GM18520 (cell line): ENCODE measurements around the gene MAPK8IP1.

Experiments
- ATAC-seq: cut with Tn5 transposase; IDR thresholded peaks from one replicate; pipeline ENCODE4 v1.9.1; 2021; ENCODE audit not compliant: unreplicated experiment

The MAPK8IP1 gene

DNA sequence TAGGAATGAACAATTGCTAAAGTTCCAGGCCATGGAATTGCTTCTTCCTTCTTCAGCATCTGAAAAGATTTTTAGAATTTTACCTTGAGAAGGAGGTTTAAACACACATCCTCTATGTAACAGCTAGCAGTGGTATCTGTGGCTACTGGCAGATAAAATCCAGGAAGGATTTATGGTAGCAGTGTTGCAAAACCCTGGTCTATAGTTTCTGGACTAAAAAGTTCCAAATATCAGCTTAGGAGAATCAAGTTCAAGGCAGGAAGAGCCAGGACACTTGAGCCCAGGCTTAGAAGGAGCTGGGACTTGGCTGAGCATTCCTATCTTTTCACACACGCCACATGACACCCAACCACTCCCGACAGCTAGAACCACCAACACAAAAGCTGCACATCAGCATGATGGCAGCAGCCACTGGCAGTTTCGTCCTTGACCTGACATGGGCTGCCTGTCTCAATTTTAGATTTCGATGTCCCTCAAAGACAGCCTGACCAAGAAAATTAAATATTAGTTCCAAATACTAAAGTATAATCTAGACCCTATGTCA, 51.1 kb downstream of the MAPK8IP1 start:
- no peak for ATAC-seq

DNA sequence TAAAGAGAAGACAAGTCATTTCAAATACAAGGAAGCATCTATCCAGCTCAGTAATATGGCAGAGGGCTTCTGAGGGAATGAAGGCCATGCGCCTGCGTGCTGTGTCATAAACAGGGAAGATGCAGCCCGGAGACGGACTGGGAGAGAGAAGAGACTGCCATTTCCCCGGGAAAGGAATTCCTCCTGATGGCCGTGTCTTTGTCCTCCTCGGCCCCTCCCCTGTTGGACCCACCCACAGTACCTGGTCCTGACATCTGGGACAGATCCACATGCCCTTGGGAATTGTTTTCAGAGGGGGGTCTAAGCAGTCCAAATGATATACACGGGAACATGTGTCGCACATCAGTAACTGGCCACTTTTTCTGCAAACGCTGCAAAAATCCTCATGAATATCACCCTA, 52.5 kb downstream of the MAPK8IP1 start:
- ATAC-seq: no peak

DNA sequence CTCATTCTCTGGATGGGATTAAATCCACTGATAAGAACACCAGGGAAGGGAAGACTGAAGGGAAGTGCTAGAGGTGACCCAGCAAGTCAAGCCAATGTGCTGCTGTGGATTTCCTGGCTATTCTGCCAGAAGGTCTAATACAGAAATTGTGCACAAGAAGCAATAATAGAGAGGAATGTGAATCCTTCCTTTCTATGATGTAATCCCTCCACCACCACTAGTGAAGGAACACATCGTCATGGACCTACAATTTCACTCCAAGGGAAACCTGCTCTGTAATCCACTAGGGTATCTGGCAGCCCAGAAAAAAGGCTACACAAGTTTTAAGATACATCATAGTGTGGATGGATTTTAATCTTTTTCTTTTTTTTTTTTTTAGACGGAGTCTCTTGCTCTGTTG, 54.4 kb downstream of the MAPK8IP1 start:
- no peak for ATAC-seq

DNA sequence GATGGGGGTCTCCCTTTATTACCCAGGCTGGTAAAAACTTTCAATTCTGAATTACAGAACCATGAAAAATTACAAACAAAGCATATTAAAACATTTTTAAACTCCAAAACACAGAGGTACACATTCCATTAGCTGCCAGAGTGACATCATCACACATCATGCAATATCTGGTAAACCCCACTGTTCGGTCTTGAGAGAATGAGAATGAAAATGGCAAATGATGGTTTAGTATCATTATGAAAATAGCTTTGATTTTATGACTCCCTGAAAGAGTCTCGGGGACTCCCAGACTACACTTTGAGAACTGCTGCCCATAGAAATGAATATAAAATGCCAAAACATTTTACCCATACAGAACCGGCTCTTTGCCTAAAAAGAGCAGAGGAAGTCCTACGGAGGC, 55.8 kb downstream of the MAPK8IP1 start:
- no peak for ATAC-seq

DNA sequence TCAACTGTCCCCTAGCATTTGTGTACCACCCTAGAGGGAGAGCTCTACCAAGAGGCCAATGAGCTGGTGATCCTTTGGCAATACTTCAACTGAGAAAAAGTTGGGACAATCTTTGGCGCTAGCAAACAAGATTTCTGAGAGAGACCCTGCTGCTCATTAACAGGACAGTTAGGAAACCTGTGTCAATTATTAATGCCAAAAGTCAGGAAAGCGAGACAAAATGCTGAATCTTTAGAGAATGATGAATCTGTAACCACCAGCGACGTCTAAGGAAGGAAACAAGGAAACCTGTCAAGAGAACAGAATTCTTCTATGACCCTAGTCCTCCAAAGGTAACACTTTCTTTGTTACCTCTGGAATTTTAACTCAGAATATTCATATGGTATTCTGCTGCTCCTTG, 56.9 kb downstream of the MAPK8IP1 start:
- ATAC-seq: no peak

DNA sequence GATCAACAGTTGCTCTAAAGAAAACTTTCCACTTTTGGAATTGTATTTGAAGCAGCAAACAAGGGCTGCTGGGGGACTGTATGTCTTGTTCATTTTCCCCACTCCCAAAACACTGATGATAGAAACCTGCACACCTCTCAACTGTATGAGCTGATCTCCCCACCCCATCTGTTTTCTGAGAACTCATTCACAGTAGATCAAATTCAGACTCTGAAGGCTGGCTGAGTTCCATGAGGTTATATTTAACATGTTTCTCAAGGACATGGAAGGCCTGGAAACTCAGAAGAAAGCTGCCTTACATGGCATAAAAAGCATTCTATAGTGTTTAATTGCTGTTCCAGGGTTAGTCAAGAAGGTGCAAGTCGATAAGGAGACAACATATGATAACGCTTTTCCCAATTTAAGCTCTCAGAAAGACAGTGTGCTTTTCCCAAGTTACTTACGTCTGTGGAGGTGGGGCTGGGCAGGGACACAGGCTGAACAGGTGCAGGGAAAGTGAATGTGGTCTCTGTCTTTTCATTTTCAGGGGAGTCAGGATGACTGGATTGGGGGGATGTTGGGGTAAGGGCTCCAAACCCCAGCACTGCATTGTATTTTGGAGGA, 60.0 kb downstream of the MAPK8IP1 start:
- no peak for ATAC-seq

DNA sequence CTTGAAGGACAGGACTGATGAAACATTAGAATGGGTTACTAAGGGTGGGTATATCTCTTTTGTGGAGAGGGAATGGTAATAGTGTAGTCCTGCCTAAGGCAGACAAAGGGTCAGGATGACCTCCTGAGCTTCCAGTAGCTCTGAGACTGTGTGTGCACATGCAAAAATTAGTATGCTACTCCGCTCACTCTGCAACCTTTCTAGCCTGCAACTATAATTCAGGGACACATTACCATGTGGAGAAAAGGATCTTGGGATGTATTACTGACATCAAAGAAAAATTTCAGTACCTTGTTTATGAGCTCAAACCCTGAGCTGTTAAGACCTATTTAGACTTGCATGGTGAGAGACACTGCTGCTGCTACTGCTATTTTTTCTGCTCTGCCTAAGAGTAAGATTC, 62.4 kb downstream of the MAPK8IP1 start:
- no peak for ATAC-seq

DNA sequence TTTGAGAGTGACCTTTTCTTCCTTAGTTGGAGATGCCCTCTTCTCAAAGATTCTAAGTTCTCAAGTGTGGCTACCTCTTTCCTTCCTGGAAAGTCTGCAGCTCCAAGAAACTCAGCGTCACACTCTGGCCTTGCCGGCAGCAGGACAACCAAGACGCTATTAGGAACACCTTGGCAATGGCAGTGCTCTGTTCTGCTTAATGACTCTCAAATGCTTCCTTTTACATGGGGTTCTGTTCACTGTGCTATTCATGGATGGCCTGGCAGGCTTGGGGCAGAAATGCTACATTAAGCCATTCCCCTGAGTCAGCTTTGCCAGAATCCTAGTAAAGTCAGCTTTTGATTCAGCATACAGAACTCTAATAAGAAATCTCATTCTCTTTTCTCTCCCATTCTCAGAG, 62.9 kb downstream of the MAPK8IP1 start:
- no peak for ATAC-seq

DNA sequence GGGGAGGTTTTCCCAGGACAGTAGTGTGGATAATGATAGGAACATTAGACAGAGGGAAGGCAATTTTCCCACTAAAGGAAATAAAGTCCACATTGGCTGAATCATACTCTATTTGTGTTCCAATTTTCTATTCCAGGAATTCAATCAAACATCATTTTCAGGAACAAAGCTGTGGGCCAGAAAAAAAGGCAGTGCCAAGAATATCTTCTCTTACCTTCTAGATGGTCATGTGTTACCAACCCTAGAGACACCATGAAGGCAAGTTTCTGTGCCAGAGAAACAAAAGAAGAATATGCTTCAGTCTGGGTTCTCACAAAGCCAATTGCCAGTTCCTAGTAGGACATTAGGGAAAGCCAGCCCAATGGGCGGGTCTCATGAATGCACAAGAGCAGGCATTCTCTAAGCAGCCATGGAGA, 64.5 kb downstream of the MAPK8IP1 start:
- no peak for ATAC-seq
